Measurements from ENCODE around the gene SYPL1.
"Not testable (repeated sequence)": the region's sequence is repeated elsewhere in the genome, so short reads cannot be mapped to it uniquely, and the experiment has no call there.

SYPL1 gene

GRCh38 chr7:106112118-106112971 is at the start of gene SYPL1:
TSS of gene SYPL1 (minus strand) at chr7:106112312. CDS start at chr7:106112208, 104 bp downstream.
- peak; percentile 96 for DNase-seq

- DNase-seq = no peak
Observed at GRCh38 chr7:106155027-106155426, 42.9 kb upstream of the SYPL1 start.

GRCh38 chr7:106153891-106154449 is 41.9 kb upstream of the SYPL1 start:
- peak; percentile 70 for DNase-seq

GRCh38 chr7:106152313-106152665 is 40.2 kb upstream of the SYPL1 start:
- DNase-seq = no peak

GRCh38 chr7:106151459-106152312 is 39.6 kb upstream of the SYPL1 start:
- no peak for DNase-seq

GRCh38 chr7:106143711-106144337 is 31.7 kb upstream of the SYPL1 start:
- DNase-seq = no peak

- DNase-seq = no peak
Observed at GRCh38 chr7:106142136-106142535, 30.0 kb upstream of the SYPL1 start.

GRCh38 chr7:106140406-106141173 is 28.5 kb upstream of the SYPL1 start:
- DNase-seq = no peak

- no peak for DNase-seq
Observed at GRCh38 chr7:106139265-106140251, 27.4 kb upstream of the SYPL1 start.

GRCh38 chr7:106138776-106139175 is 26.7 kb upstream of the SYPL1 start:
- DNase-seq = no peak

GRCh38 chr7:106138181-106138580 is 26.1 kb upstream of the SYPL1 start:
- DNase-seq = not testable (repeated sequence)

GRCh38 chr7:106134241-106134640 is 22.1 kb upstream of the SYPL1 start:
- no peak for DNase-seq

GRCh38 chr7:106129291-106129690 is 17.2 kb upstream of the SYPL1 start:
- no peak for DNase-seq

GRCh38 chr7:106128836-106129235 is 16.7 kb upstream of the SYPL1 start:
- no peak for DNase-seq

GRCh38 chr7:106127984-106128780 is 16.1 kb upstream of the SYPL1 start:
- no peak for DNase-seq

- DNase-seq = no peak
Observed at GRCh38 chr7:106126170-106126938, 14.2 kb upstream of the SYPL1 start.

- DNase-seq = no peak
Observed at GRCh38 chr7:106125417-106125816, 13.3 kb upstream of the SYPL1 start.

- DNase-seq = no peak
Observed at GRCh38 chr7:106124186-106124585, 12.1 kb upstream of the SYPL1 start.

GRCh38 chr7:106122713-106123112 is 10.6 kb upstream of the SYPL1 start:
- no peak for DNase-seq

Data from NCI-H146 (cell line).